ENCODE results near the gene POLR1C. TPM values are rescaled to one million over a fixed set of nuclear protein-coding genes. Genes with fewer than 3 reads are reported as not detected.
"Not testable (repeated sequence)": the region's sequence is repeated elsewhere in the genome, so short reads cannot be mapped to it uniquely, and the experiment has no call there.

POLR1C gene, protein sequence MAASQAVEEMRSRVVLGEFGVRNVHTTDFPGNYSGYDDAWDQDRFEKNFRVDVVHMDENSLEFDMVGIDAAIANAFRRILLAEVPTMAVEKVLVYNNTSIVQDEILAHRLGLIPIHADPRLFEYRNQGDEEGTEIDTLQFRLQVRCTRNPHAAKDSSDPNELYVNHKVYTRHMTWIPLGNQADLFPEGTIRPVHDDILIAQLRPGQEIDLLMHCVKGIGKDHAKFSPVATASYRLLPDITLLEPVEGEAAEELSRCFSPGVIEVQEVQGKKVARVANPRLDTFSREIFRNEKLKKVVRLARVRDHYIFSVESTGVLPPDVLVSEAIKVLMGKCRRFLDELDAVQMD
- polyA plus RNA-seq (ENCODE audit: insufficient read length in 4 of 4): 10 to 100 TPM; 33.9 to 43.6 (median 39.4) TPM

GRCh38 chr6:43516697-43517504 is at the start of gene POLR1C, which contains the start of gene YIPF3:
TSS of gene POLR1C (plus strand) at chr6:43517089. CDS start at chr6:43517110, 21 bp downstream.
TSS of gene YIPF3 (minus strand) at chr6:43516926. CDS start at chr6:43516807, 119 bp downstream.
- peak; percentile 93 to 98 (median 96) for DNase-seq (ENCODE audit: low read depth in 4 of 4, low spot score in 2 of 4)

- not testable (repeated sequence) for DNase-seq (ENCODE audit: low read depth in 4 of 4, low spot score in 2 of 4)
Observed at GRCh38 chr6:43467265-43467664, 49.6 kb upstream of the POLR1C start.

- no peak for DNase-seq (ENCODE audit: low read depth in 4 of 4, low spot score in 2 of 4)
Observed at GRCh38 chr6:43467752-43468151, 49.1 kb upstream of the POLR1C start.

GRCh38 chr6:43468240-43468639 is 48.6 kb upstream of the POLR1C start:
- DNase-seq (ENCODE audit: low read depth in 4 of 4, low spot score in 2 of 4): no peak

DNA sequence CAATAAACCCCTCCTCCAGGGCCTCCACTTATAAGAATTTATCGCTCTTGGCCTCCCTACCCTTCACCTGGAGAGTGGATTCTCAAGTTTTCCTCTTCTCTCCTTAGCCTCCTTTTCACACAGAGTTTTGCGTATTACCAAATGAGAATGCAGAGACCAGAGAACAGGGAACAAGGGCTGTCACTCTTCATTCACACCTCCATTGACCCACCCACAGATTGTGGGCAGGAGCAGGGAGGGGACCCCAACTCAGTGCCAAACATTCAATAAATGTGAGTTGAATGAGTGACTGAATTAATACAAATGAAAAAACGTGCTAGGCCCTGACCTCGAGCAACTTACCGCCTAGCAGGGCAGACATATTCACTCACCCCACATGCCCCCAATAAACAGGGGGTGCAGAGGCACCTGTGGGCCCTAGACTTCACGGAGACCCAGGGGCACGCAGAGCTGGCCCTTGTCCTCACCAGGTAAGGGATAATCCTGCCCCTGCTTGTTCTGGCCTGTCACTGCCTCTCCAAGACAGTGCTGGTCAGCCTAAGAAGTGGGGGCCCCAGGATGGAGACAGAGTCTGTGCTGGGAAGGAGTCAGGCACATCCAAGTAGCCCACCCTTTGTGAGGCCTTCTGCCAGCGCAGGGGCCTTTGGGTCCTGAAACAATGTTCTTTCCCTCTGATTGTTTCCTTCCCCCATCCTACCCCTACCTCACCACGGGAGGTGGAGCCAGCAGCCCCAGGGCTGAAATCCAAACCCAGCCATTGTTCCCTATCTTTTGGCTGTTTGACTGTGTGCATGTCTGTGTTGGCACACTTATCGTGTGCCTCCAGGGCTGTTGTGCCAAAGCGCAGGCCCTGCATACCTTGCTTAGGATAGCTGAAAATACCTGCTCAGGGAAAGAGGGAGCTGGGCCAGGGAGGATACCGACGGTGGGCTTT is 47.9 kb upstream of the POLR1C start:
- DNase-seq (ENCODE audit: low read depth in 4 of 4, low spot score in 2 of 4): no peak

GRCh38 chr6:43469947-43470346 is 46.9 kb upstream of the POLR1C start:
- no peak for DNase-seq (ENCODE audit: low read depth in 4 of 4, low spot score in 2 of 4)

GRCh38 chr6:43471399-43471798 is 45.5 kb upstream of the POLR1C start:
- no peak for DNase-seq (ENCODE audit: low read depth in 4 of 4, low spot score in 2 of 4)

DNA sequence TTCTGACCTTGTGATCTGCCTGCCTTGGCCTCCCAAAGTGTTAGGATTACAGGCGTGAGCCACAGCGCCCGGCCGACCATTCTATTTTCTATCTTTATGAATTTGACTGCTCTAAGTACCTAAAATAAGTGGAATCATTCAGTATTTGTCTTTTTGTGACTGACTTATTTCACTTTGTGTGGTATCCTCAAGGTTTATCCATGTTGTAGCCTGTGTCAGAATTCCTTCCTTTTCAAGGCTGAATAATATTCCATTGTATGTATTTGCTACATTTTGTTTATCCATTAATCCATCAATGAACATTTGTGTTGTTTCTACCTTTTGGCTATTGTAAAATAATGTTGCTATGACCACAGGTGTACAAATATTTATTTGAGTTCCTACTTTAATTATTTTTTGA is 44.4 kb upstream of the POLR1C start:
- DNase-seq (ENCODE audit: low read depth in 4 of 4, low spot score in 2 of 4): no peak

- no peak for DNase-seq (ENCODE audit: low read depth in 4 of 4, low spot score in 2 of 4)
Observed at GRCh38 chr6:43475516-43475915, 41.4 kb upstream of the POLR1C start.

DNA sequence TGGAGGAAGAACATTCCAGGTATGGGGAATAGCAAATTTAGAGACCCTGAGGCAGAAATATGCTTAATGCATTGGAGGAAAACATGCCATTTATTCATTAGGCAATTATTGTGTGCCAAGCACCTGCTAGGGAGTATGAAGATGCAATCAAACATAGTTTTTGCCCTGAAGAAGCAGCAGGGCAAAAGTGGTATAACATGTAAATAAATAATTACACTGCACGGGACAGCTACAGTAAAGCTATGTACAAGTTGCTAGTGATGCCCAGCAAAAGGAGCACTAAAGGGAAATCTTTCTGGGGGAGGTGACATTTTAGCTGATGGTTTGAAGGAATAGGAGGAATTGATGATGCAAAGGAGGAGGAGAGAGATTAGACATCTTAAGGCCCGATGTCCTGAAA is 40.1 kb upstream of the POLR1C start:
- no peak for DNase-seq (ENCODE audit: low read depth in 4 of 4, low spot score in 2 of 4)

- DNase-seq (ENCODE audit: low read depth in 4 of 4, low spot score in 2 of 4): peak in 3 of 4 donors; percentile 77 to 88 (median 81)
Observed at GRCh38 chr6:43477235-43478007, 39.5 kb upstream of the POLR1C start, which contains the start of gene TJAP1. TSS of gene TJAP1 (plus strand) at chr6:43477570. CDS start at chr6:43499002, 21,432 bp downstream.

GRCh38 chr6:43478008-43478372 is 38.9 kb upstream of the POLR1C start:
- DNase-seq (ENCODE audit: low read depth in 4 of 4, low spot score in 2 of 4): no peak

GRCh38 chr6:43481075-43481474 is 35.8 kb upstream of the POLR1C start:
- no peak for DNase-seq (ENCODE audit: low read depth in 4 of 4, low spot score in 2 of 4)

- DNase-seq (ENCODE audit: low read depth in 4 of 4, low spot score in 2 of 4): no peak
Observed at GRCh38 chr6:43481591-43482236, 35.2 kb upstream of the POLR1C start.

DNA sequence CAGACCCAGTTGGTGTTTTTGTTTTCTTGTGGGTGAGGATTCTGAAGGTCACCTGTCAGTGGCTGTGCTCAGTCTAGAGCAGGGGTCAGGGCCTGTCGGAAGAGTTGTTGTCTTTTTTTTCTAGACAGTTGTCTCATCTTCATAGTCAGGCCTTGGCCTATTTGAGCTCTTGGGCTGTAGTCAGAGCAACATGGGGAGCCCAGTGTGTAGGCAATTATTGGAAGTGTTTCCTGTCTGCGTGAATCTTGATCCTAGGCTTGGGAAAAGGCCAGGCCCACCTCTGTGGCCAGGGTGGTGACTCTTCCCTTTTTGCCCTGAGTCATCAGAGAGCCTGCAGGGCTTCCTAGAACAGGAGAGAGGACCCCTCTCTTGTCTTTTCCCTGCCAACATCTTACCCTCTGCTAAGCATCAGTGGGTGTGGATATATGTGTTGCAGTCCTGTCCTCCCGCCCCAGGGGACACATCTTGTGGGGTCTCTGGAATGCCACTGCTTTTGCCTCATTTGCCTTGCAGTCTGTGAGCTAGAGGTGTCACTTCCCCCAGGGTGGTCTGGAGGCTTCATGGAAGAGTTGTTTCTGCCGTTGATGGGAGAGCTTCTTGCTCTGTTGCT is 28.1 kb upstream of the POLR1C start:
- DNase-seq (ENCODE audit: low read depth in 4 of 4, low spot score in 2 of 4): no peak

GRCh38 chr6:43489277-43490072 is 27.4 kb upstream of the POLR1C start:
- no peak for DNase-seq (ENCODE audit: low read depth in 4 of 4, low spot score in 2 of 4)

DNA sequence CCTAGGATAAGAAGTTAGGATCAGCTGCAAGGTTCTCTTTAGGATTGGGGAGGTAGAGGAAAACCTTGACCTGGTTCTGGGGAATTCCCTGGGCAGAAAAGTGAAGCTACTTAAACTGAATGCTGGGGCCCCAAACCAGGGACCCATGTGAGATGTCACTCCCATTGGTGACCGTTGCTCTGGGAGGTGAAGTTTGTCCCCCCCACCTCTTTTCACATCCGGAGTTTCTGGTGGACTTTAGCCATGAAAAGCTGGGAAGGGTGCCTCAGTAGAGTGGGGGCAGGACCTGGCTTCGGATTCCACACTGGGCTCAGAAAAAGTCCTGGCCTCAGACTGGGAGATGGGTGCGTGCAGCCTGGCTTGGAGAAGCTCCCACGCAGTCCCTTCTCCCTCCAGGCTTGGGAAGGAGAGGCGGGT is 26.4 kb upstream of the POLR1C start:
- no peak for DNase-seq (ENCODE audit: low read depth in 4 of 4, low spot score in 2 of 4)

Measured in left renal cortex interstitium (tissue), 4 donors.